Epidermal melanocyte (primary cell): Measurements from ENCODE around the gene CCL13.
A peak's percentile ranks its signal among the peaks of the same experiment; 100 is the strongest.
"Not testable (repeated sequence)": the region's sequence is repeated elsewhere in the genome, so short reads cannot be mapped to it uniquely, and the experiment has no call there.

Source experiments
- DNase-seq: peaks from one replicate; pipeline ENCODE4 v3.0.0; 2011; ENCODE audit warnings: low spot score; ENCODE audit not compliant: insufficient read length

Gene CCL13

GRCh38 chr17:34356194-34356593, at the start of gene CCL13:
TSS of gene CCL13 (plus strand) at chr17:34356480. CDS start at chr17:34356527, 47 bp downstream.
- DNase-seq: no peak

- no peak for DNase-seq
These were observed 49.2 kb upstream of the CCL13 start for GRCh38 chr17:34307110-34307509.

DNA sequence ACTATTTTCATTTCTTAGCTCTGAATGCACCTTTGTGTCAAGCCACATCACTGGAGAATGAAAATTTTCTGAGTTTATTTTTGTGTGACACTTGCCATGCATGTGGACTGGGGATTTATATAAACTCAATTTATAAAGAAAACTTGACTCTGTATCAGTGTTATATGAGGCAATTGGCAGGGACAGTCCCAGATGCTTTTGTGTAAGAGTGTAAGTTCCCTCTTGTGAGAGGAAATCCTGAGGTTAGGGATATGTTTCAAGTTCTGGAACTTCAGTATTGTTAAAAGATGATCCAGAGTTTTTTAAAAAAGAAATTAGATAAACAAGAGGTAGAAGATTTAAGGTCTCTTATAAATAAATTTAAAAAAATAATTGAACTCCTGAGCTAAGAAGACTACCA, 47.9 kb upstream of the CCL13 start:
- DNase-seq: no peak

DNA sequence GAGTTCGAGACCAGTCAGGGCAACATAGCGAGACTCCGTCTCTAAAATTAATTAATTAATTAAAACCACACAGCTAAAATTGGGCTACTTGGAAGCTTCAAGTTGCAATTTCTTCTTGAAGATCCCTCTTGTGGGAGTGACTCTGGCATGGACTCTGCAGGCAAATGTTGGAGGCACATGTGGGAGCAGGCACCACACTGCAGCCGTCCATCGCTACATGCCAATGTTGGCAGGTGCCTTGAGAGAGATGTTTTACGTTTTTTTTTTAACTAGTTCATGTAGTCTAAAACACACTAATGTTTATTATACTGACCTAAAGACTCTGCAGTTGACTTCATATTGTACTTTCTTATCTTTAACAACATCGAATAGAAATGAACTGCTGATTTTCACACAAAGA, 45.0 kb upstream of the CCL13 start:
- DNase-seq: no peak

DNA sequence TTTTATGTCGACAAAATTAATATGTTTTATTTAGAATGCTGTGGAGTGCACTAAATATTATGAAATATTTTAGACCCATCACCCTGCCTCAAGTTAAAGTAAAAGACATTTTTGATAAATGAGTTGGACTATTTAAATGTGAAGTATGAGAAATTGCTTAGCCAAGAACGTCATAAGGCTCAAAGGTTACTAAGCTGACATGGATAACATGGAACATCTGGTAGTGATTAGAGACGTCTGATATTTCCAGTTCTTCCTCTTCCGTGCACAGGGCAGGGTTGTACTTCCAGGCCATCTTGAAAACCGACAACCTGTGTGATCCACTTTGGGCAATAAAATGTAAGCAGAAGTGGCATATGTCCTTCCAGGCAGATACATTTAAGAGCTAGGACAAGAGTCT, 44.2 kb upstream of the CCL13 start:
- DNase-seq: no peak

GRCh38 chr17:34313164-34313563, 43.1 kb upstream of the CCL13 start:
- no peak for DNase-seq

DNA sequence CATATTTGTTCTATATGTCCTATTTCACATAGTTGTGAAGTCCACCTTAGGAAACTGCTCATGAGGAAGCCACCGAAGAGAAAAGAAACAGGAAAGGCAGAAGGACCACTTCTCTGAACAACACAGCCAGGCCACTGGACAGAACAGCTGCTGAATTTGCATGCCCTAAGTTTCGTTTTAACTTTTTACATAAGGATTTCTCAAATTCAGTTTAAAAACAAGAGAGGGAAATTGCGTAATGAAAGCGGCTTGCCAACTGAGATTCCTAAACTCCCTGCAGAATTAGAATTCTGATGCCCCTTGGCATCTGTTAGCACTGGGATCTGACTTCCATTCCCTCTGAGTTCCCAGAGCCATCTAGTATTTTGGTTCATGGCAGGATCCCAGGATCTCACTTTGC, 42.0 kb upstream of the CCL13 start:
- DNase-seq: peak; percentile 49

- no peak for DNase-seq
These were observed 37.8 kb upstream of the CCL13 start for GRCh38 chr17:34318474-34318873.

DNA sequence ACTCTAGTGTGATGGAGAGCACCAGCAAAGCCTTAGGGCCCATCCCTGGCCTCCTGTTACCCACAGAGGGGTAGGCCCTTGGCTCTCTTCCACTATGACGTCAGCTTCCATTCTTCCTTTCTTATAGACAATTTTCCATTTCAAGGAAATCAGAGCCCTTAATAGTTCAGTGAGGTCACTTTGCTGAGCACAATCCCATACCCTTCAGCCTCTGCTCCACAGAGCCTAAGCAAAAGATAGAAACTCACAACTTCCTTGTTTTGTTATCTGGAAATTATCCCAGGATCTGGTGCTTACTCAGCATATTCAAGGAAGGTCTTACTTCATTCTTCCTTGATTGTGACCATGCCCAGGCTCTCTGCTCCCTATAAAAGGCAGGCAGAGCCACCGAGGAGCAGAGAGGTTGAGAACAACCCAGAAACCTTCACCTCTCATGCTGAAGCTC, 37.2 kb upstream of the CCL13 start, which contains the start of gene CCL8:
Gene CCL8, plus strand, starts transcription at position 397 of the 445 bp plus-strand sequence. CDS start 67 bp downstream, outside the sequence.
- no peak for DNase-seq

GRCh38 chr17:34321964-34322363, 34.3 kb upstream of the CCL13 start:
- no peak for DNase-seq

- DNase-seq: not testable (repeated sequence)
These were observed 28.7 kb upstream of the CCL13 start for GRCh38 chr17:34327580-34327979.

- DNase-seq: no peak
These were observed 18.6 kb upstream of the CCL13 start for GRCh38 chr17:34337701-34338100.

GRCh38 chr17:34339138-34339770, 17.0 kb upstream of the CCL13 start:
- DNase-seq: no peak

- no peak for DNase-seq
These were observed 14.4 kb upstream of the CCL13 start for GRCh38 chr17:34341916-34342315.

- no peak for DNase-seq
These were observed 9.2 kb upstream of the CCL13 start for GRCh38 chr17:34347063-34347462.

DNA sequence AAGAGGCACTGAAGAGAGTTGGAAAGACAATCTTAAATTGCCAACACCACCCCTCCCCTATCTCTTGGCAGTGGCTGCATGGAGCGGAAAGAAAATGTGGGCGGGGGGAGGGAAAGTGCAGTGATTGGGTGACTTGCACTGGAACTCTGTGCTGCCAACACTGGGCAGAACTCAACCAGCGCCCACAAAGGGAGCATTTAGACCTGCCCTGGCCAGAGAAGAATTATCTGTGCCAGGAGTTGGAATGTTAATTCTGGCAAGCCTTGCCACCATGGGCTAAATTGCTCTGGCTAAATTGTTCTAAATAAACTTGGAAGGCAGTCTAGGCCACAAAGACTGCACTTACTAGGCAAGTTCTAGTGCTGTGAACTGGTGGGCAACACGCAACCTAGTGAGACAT, 6.5 kb upstream of the CCL13 start:
- DNase-seq: no peak

GRCh38 chr17:34351096-34351495, 5.2 kb upstream of the CCL13 start:
- DNase-seq: no peak

DNA sequence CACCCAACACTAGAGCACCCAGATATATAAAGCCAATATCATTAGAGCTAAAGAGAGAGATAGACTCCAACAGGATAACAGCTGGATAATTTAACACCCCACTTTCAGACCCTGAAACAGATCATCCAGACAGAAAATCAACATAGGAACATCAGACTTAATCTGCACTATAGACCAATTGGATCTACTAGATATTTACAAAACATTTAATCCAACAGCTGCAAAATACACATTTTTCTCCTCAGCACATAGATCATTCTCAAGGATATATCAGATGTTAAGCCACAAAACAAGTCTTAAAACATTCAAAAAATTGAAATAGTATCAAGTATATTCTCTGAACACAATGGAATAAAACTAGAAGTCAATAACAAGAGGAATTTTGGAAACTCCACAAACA, 4.1 kb upstream of the CCL13 start:
- no peak for DNase-seq

DNA sequence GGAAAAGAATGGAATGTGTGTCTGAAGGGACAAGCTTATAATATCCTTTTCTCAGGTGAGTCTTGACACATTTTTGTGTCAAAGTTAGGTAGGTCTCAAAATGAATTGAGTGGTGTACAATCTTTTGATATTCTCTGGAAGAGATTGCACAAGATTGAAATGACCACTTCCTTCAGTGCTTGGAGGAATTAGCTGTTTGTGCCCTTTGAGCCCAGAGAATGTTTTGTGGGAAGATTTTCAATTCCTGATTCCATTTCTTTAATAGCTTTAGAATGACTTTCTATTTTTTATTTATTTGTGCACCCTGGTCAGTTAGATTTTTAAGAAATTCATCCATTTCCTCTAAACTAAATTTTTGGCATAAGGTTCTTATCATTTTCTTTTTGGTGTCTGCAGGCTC, 1.6 kb upstream of the CCL13 start:
- DNase-seq: no peak

- DNase-seq: no peak
These were observed 1.1 kb downstream of the CCL13 start for GRCh38 chr17:34357398-34357797.

- DNase-seq: no peak
These were observed 2.4 kb downstream of the CCL13 start for GRCh38 chr17:34358631-34359030.

DNA sequence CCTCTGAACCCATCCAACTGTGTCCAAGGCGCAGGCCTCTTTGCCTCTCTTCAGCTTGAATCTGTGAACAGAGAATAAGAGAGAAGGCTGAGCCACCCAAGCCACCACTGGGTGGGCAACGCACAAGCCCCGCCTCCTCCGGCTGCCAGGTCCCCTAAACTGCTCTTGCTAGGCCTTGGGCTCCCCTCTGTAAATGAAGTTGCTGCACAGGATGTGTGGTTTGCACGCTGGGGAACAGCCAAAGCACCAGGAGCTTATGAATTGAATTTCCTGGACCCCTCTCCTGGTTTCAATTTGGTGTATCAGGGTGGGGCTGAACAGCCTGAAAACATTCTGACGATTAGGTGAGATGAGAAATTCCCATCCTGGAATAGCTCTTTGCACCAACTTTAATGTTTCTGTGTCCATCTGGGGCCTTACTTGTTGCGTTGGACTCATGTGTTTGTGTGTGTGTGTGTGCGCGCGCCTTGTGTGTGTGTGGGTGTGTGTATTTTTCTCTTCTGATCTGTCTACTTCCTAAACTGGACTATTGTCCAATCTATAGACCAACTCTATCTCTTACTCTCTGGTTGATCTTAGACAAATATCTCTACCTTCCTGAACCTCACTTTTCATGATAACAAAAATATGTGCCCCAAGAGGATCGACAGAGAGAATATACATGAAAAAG, 4.5 kb downstream of the CCL13 start:
- no peak for DNase-seq

GRCh38 chr17:34361478-34362061, 5.3 kb downstream of the CCL13 start:
- DNase-seq: peak; percentile 75
